Renal pelvis (tissue), 4 donors: Measurements from ENCODE around the gene POLN. TPM values are rescaled to one million over a fixed set of nuclear protein-coding genes. Genes with fewer than 3 reads are reported as not detected.

Source experiments
- DNase-seq: peaks from one replicate; pipeline ENCODE4 v3.0.0-alpha.2; 2013
- polyA plus RNA-seq, 3 donors: library from polyadenylated mRNA; unstranded; fragments of 120-200 nt; gene quantifications; one replicate each; pipeline ENCODE4 v1.2.1, GENCODE V29; 2013; ENCODE audit not compliant: insufficient read length in 3 of 3

Gene POLN
- polyA plus RNA-seq, 3 donors, result 2.3 to 6.7 (median 3.7) TPM

- DNase-seq, result no peak
Observed at GRCh38 chr4:2263926-2264321, 22.0 kb upstream of the POLN start.

DNA sequence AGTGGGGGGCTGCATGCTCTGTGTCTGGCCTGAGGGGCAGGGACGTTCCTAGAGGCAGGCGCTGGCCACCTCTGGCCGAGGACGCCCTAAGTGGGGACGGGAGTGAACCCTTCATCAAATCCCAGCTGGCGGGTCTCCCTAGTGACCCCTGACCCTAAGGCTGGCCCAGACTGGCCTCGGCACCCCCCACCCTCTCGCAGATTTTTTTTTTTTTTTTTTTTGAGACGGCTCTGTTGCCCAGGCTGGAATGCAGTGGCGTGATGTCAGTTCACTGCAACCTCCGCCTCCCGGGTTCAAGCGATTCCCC lies 21.0 kb upstream of the POLN start:
- no peak for DNase-seq

GRCh38 chr4:2262145-2262943 lies 20.4 kb upstream of the POLN start:
- peak; percentile 99 for DNase-seq

DNA sequence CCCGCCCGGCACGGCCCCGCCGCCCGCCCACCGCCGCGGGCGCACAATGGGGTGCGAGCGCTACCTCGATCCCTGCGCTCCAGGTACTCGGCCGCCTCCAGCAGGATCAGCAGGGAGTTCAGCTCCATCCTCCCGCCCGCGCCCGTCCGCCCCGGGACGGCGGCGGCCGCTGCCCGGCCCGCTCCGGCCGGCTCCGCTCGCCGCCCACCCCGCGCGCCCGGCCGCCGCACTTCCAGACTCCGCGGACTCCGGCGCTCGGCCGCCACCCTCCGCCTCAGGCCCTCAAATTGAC lies 19.9 kb upstream of the POLN start, which contains the start of gene MXD4:
Gene MXD4 (minus strand): TSS at position 257 of the 292 bp plus-strand sequence. CDS start 129 bp downstream, at position 128.
- DNase-seq, result no peak

DNA sequence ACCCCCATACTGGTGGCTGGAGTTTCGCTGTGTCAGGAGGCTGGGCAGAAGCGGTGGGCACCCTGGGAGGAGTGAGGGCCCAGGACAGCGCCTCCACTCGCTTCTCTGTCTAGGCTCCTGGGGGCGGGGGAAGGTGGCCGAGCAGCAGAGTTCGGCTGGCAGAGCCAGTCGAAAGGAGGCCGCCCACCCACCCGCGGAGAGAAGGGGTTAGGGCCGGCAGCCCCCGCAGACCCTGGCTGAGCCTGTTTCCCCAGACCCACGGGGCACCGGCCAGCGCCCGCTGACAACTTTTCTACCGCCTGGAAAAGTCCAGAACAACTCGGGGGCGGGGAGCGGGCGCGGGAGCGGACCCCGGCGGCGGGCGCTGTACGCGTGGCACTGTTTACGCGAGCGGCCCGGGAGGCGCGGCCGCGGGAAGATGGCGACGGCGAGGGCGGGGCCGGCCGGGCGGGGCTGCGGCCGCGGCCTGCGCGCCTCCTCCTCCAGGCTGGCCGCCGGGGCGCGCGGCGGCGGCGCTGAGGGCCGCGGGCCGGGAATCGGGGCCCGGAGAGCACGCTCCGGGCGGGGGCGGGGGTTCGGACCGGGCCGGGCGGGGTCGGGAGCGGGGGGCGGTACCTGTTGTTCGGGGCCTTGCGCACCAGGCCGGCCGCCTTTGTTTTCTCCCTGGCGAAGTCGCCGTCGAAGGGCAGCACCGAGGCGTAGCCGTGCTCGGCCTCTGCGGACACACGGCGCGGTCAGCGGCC lies 19.4 kb upstream of the POLN start:
- DNase-seq, result no peak

DNA sequence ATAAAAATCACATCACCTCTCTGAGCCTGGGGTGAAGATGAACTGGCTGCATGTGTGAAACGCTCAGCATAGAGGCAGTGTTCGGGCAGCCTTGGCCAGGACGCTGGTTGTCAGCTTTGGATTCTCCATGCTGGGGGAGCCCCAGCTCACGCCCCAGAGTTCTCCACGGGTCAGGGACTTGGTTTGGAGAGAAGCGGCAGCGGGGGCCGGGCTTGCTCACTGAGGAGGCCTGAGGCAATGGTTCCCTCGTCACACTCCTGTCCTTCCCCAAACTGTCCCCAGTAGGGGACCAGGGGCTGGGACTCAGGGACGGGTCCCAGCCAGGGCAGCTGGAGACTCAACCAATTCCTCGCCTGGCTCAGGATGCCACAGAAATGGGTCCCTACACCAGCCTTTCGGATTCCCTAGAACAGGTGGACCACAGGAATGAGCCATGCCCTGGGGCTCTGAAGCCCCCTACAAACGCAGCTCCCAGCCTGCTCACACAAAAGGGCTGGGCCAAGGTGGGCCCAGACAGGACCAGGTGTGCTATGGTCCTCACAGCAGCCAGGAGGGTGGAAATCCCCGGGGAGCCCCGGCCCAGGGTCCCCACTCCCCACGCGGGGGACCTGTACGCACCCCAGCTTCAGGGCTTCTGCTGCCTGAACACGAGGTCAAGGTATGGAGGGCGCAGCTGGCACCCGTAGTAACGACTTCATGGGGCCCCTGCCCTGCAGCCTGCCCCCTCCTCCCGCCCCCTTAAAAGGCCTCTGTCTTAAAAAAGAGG lies 18.6 kb upstream of the POLN start:
- DNase-seq, result no peak

- no peak for DNase-seq
Observed at GRCh38 chr4:2259541-2260343, 17.8 kb upstream of the POLN start.

DNA sequence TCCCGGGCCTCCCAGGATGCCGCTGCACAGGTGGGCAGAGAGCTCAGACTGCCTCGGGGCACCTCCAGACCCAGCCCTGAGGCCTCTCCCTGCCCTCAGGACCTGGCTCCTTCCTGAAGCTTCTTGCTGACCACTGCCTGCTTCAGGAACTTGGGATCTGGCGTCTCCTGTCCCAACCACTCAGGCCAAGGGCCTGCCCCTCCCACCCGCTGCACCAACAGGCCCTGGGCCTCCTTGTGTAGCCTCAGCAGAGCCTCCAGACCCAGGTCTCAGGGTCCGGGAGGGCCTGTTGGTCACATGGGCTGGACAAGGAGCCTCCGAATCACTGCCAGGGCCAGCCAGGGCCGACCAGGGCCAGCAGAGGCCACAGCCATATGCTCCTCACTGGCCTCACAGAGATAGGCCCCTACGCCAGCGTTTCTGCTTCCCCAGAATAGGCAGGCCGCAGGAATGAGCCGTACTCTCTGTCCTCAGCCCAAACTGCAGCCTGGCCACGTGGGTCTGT lies 17.2 kb upstream of the POLN start:
- DNase-seq, result no peak

- no peak for DNase-seq
Observed at GRCh38 chr4:2258091-2259035, 16.4 kb upstream of the POLN start.

DNA sequence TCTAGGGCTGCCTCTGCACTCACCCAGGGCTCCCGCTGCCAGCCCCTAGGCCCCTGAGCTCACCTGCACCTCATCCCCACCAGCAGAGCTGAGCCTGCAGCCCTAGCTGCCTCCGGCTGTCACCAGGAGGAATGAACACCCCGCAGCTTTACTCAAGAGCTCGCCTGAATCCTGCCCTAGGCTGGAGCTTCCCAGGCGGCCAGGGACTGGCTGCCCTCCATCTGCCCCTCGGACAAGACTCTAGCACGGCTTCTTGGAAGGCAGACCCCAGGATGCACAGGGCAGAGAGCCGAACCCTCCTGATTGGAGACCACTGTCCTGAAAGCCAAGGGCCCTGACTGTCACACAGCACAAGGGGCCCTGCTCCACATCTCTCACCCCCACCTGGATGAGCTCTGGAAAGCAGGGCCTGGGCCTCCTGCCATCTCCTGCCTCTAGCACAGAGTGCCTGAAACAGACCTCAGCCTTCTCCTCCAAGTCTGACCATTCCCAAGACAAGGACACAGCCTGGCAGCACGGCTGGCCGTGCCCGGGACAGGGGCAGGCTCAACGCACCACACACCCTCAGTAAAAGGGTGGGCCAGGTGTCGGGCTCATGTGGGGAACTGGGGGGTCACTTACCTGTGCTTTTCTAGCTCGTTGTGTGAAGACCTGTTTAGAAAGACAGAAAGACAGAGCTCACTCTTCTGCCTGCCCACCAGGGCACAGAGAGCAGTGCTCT lies 15.6 kb upstream of the POLN start:
- DNase-seq, result no peak

GRCh38 chr4:2256781-2257191 lies 14.9 kb upstream of the POLN start:
- no peak for DNase-seq

GRCh38 chr4:2256156-2256731 lies 14.3 kb upstream of the POLN start:
- no peak for DNase-seq

DNA sequence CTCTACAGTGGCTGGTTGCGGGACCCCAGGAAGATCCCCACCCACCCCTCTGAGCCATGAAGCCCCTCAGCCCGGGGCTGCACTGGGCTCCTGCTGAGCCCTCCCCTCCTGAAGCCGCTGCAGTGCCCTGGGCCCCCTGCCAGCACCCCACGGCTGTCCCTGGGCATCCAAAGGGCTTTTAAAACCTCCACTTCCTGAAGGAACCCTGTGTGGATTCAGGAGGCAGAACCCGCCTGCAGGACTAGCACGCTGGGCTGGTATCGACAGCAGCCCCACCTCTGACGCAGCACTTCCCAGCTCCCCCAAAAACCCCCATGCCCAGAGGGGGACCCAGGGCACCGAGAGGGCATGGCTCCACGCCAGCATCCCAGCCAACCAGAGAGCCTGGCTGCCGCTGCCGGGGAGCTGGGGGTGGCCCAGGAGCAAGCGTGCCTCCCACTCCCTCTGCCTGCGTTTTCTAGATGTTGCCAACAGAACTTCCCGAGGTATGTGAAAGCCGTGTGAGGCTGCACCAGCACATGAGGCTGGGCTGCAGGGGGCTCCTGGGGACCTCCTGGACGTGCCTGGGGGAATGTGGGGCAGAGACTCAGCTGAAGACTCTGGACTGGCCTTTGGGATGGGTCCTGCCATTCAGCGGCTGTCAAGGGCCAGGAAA lies 13.7 kb upstream of the POLN start:
- no peak for DNase-seq

GRCh38 chr4:2254665-2255500 lies 13.0 kb upstream of the POLN start:
- DNase-seq, result no peak

GRCh38 chr4:2253160-2254084 lies 11.5 kb upstream of the POLN start:
- no peak for DNase-seq

DNA sequence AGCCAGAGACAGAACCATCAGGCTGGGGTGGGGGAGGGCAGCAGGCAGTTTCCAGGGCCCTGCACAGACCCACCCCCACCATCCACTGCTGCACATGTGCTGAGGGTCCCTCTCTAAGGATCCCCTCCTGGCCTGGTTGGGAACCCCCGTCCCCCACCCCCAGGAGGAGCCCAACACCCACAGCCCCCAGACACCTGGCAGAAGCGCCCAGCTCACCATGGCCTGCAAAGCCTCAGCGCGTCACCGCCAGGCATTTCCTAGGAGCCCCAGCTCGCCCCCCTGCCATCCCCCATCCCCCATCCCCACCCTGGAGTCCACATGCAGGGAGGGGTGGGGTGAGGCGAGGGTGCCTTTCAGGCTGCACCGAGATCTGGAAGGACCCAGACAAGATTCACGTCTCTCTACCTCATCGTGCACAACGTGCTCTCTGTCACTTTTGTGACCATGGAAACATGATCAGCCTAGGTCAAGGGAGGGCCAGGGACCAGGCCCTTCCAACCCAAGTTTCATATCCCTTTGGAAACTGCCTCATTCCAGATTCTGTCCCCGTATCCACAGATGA lies 10.7 kb upstream of the POLN start:
- no peak for DNase-seq
